NCI-H446 treated with DMSO at 0.1 percent for 48 hours (cell line): ENCODE data around the gene TFPI.
"Not testable (repeated sequence)": the region's sequence is repeated elsewhere in the genome, so short reads cannot be mapped to it uniquely, and the experiment has no call there.

Source experiments
- DNase-seq: peaks from one replicate; lab custom pipeline; 2025; lab: John Stamatoyannopoulos, UW

Gene TFPI

GRCh38 chr2:187552828-187553681, 1.2 kb downstream of the TFPI start:
- DNase-seq: no peak

GRCh38 chr2:187552381-187552780, 1.9 kb downstream of the TFPI start:
- no peak for DNase-seq

- no peak for DNase-seq
These were observed 3.4 kb downstream of the TFPI start for GRCh38 chr2:187550857-187551256.

GRCh38 chr2:187549951-187550555, 4.2 kb downstream of the TFPI start:
- DNase-seq: no peak

- DNase-seq: no peak
These were observed 5.0 kb downstream of the TFPI start for GRCh38 chr2:187549193-187549592.

GRCh38 chr2:187548656-187549055, 5.6 kb downstream of the TFPI start:
- no peak for DNase-seq

- DNase-seq: peak; percentile 43
These were observed 6.8 kb downstream of the TFPI start for GRCh38 chr2:187547353-187547979.

- DNase-seq: no peak
These were observed 7.4 kb downstream of the TFPI start for GRCh38 chr2:187546762-187547333.

GRCh38 chr2:187545238-187545751, 8.9 kb downstream of the TFPI start:
- DNase-seq: no peak

GRCh38 chr2:187544371-187545080, 9.7 kb downstream of the TFPI start:
- no peak for DNase-seq

- no peak for DNase-seq
These were observed 10.7 kb downstream of the TFPI start for GRCh38 chr2:187543488-187543887.

GRCh38 chr2:187542123-187542522, 12.1 kb downstream of the TFPI start:
- DNase-seq: no peak

GRCh38 chr2:187541086-187542085, 12.8 kb downstream of the TFPI start:
- no peak for DNase-seq

GRCh38 chr2:187538222-187538621, 16.0 kb downstream of the TFPI start:
- not testable (repeated sequence) for DNase-seq

- DNase-seq: not testable (repeated sequence)
These were observed 18.9 kb downstream of the TFPI start for GRCh38 chr2:187535381-187535780.

- no peak for DNase-seq
These were observed 21.7 kb downstream of the TFPI start for GRCh38 chr2:187532333-187533120.

- DNase-seq: no peak
These were observed 24.1 kb downstream of the TFPI start for GRCh38 chr2:187529977-187530721.

- DNase-seq: no peak
These were observed 24.8 kb downstream of the TFPI start for GRCh38 chr2:187529248-187529976.
